ENCODE measurements around the gene POLR2L. TPM values are rescaled to one million over a fixed set of nuclear protein-coding genes. Genes with fewer than 3 reads are reported as not detected.

POLR2L gene
- 139 to 173 TPM (median 142 TPM) in 3 replicates for total RNA-seq
- long read RNA-seq, transcript POLR2L-201 (2 exons, 892 nt), result major isoform, 335 of 366 reads
- long read RNA-seq, partial matches to known transcripts, result 0 of 366 reads
- long read RNA-seq, other reads (novel, unspliced or antisense), result 31 of 366 reads

DNA sequence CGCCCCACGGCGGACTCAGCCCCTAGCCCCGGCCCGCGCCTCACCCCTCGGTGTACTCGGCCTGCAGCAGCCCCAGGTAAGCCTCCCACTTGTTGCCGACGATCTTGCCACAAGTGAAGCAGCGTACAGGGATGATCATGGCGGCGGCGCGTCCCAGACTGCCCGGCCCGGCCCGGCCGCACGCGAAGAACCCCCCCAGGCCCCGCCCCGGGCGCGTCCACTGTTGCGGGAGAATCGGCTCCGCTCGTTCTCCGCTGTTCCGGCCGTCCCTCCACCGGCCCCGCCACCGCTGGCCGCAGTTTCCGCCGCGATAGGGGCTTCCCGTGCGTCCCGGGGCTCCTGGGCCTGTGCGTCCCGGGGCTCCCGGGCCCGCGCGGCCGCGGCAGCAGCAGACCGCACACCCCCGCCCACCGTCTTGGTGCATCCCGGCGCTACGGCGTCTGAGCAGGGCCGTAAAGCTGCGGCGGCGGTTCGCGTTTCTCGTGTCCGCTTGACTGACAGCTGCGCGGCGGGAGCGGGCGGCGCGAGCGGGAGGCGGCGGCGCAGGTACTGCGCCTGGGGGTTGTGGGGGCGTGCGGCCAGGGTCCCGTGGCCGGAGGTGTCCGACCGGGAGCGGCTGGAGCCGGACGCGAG is at the start of gene POLR2L, which contains the start of gene TSPAN4:
TSS of gene POLR2L (minus strand) at position 160 of the 633 bp plus-strand sequence. CDS start at position 139, 21 bp downstream.
TSS of gene TSPAN4 (plus strand) at position 483 of the 633 bp plus-strand sequence. CDS start 7,453 bp downstream, outside the sequence.
- peak within 1 kb of the TSS; percentile 94 for H3K27ac Mint-ChIP-seq (ENCODE audit: unreplicated experiment)
- DNase-seq (ENCODE audit: low spot score), result no peak
- peaks cover 61% of the 10 kb centered on the region for H3K4me1 Mint-ChIP-seq (ENCODE audit: low read depth)
- TF ChIP-seq CTCF (IDR thresholded peaks at IDR 0.05), result no peak
- peaks cover 5% of the 10 kb centered on the region for H3K36me3 Mint-ChIP-seq (ENCODE audit: low read depth)
- peak within 1 kb of the TSS; percentile 85 for H3K4me3 Mint-ChIP-seq (ENCODE audit: unreplicated experiment)
- H3K27me3 Mint-ChIP-seq (ENCODE audit: low read depth), result no peaks in the 10 kb centered on the region
- H3K9me3 Mint-ChIP-seq (ENCODE audit: low read depth), result no peaks in the 10 kb centered on the region

GRCh38 chr11:890794-891540 is 48.6 kb upstream of the POLR2L start:
- H3K27ac Mint-ChIP-seq (ENCODE audit: unreplicated experiment), result no peak overlapping the region
- no peak for TF ChIP-seq CTCF (IDR thresholded peaks at IDR 0.05)
- no peaks in the 10 kb centered on the region for H3K4me1 Mint-ChIP-seq (ENCODE audit: low read depth)
- H3K4me3 Mint-ChIP-seq (ENCODE audit: unreplicated experiment), result no peak overlapping the region
- H3K9me3 Mint-ChIP-seq (ENCODE audit: low read depth), result no peaks in the 10 kb centered on the region
- peaks cover 10% of the 10 kb centered on the region for H3K36me3 Mint-ChIP-seq (ENCODE audit: low read depth)
- no peak for DNase-seq (ENCODE audit: low spot score)
- H3K27me3 Mint-ChIP-seq (ENCODE audit: low read depth), result no peaks in the 10 kb centered on the region

DNA sequence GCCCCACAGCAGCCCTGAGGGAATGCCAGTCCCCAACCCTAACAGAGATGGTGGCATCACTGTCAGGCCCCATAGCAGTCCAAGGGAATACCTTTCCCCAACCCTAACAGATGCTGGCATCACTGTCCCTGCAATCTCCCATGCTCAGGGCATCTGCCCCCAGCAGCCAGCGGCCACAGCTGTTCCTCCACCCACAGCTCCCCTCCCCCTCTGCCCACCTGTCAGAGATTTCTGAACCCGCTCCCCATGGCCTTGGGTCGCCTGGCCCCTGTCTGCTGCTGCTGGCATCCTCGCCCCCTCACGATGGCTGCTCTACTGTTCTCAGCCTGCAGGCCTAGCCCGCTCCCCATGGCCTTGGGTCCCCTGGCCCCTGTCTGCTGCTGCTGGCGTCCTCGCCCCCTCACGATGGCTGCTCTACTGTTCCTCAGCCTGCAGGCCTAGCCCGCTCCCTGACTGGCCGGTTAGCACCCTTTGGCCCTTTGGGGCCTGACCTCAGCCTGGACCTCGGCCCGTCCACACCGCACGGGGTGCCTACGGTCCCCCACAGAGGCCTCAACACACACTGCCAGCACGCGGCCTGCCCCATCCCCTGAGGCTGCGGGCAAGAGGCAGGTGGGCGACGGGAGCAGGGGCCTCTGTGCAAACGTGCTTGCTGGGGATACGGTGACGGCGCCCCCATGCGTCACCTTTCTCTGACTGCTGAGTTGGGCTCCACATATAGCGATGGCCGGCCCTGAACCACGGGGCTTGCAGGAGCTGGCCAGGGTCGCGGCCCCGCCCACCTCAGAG is 47.6 kb upstream of the POLR2L start:
- H3K36me3 Mint-ChIP-seq (ENCODE audit: low read depth), result peaks cover 10% of the 10 kb centered on the region
- no peak for TF ChIP-seq CTCF (IDR thresholded peaks at IDR 0.05)
- no peaks in the 10 kb centered on the region for H3K4me1 Mint-ChIP-seq (ENCODE audit: low read depth)
- no peak overlapping the region for H3K4me3 Mint-ChIP-seq (ENCODE audit: unreplicated experiment)
- no peak overlapping the region for H3K27ac Mint-ChIP-seq (ENCODE audit: unreplicated experiment)
- no peaks in the 10 kb centered on the region for H3K9me3 Mint-ChIP-seq (ENCODE audit: low read depth)
- no peaks in the 10 kb centered on the region for H3K27me3 Mint-ChIP-seq (ENCODE audit: low read depth)
- no peak for DNase-seq (ENCODE audit: low spot score)

DNA sequence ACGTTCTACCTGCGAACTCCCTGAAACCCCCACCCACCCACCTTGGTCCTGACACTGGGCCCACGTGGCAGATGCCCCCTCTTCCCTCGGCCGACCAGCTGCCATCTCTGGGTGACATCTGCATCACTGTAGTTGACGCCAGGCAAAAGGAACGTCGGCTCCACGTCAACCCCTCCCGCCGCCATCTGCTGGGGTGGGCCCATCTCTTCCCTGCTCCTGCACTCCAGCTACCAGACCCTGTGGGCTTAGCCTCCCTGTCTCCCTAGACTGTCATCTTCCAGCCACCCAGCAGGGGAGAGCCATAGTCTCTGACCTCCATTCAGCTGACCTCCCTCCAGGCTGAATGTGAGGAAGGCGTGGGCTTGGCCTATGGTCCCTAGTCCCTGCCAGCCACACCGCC is 46.9 kb upstream of the POLR2L start:
- no peaks in the 10 kb centered on the region for H3K9me3 Mint-ChIP-seq (ENCODE audit: low read depth)
- H3K27ac Mint-ChIP-seq (ENCODE audit: unreplicated experiment), result no peak overlapping the region

More for the DNA sequence above, 46.9 kb upstream of the POLR2L start:
- H3K4me1 Mint-ChIP-seq (ENCODE audit: low read depth), result no peaks in the 10 kb centered on the region
- TF ChIP-seq CTCF (IDR thresholded peaks at IDR 0.05), result no peak
- peaks cover 10% of the 10 kb centered on the region for H3K36me3 Mint-ChIP-seq (ENCODE audit: low read depth)
- H3K27me3 Mint-ChIP-seq (ENCODE audit: low read depth), result no peaks in the 10 kb centered on the region
- no peak overlapping the region for H3K4me3 Mint-ChIP-seq (ENCODE audit: unreplicated experiment)
- DNase-seq (ENCODE audit: low spot score), result no peak

Measured in chondrocyte (in vitro differentiated cells).